NCI-H128 (cell line): ENCODE measurements around the gene ATCAY.
"Not testable (repeated sequence)": the region's sequence is repeated elsewhere in the genome, so short reads cannot be mapped to it uniquely, and the experiment has no call there.

ENCODE experiments used
- DNase-seq: peaks from one replicate; lab custom pipeline; 2025; ENCODE audit not compliant: unreplicated experiment; lab: John Stamatoyannopoulos, UW

ATCAY gene

GRCh38 chr19:3898426-3898825 lies 17.9 kb downstream of the ATCAY start:
- DNase-seq: no peak

GRCh38 chr19:3899531-3900294 lies 19.2 kb downstream of the ATCAY start:
- no peak for DNase-seq

DNA sequence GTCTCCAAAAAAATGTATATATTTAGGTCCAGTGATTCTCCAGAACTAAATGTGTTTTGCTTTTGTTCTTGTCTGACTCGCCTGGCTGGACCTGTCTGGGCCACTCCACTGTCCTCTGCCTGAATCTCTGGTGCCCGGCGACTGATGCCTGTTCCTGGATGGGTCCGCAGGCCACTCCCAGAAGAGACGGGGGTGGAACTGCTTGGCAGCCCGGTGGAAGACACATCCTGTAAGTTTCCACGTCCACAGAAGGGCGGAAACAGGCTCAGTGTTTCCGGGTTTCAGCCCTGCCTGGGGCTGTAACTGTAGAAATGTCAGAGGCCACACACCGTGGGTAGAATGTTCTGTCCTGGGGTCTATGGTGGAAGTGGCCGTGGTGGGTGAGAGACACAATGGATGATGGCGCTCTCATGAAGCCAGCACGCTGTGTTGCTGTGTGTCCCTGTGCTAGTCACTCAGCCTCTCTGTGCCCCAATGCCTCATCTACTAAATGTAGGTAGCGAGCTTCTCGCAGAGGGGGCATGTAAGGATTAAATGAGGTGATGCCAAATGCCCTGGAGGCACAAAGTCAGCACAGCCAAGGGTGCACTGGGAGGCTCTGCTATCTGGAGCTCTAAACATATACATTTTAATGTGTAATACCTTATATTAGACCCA lies 22.0 kb downstream of the ATCAY start:
- DNase-seq: no peak

DNA sequence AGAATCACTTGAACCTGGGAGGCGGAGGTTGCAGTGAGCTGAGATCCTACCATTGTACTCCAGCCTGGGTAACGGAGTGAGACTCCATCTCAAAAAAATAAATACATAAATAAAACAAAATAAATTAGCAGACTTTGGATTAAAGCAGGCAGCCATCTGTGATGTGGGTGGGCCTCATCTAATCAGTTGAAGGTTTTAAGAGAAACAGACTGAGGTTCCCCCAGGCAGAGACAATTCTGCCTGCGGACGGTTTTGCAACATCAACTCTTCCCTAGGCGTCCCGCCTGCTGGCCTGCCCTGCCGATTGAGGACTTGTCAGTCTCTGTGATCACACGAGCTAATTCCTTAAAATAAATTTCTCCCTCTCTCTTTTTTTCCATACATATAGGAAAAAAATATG lies 23.7 kb downstream of the ATCAY start:
- no peak for DNase-seq

DNA sequence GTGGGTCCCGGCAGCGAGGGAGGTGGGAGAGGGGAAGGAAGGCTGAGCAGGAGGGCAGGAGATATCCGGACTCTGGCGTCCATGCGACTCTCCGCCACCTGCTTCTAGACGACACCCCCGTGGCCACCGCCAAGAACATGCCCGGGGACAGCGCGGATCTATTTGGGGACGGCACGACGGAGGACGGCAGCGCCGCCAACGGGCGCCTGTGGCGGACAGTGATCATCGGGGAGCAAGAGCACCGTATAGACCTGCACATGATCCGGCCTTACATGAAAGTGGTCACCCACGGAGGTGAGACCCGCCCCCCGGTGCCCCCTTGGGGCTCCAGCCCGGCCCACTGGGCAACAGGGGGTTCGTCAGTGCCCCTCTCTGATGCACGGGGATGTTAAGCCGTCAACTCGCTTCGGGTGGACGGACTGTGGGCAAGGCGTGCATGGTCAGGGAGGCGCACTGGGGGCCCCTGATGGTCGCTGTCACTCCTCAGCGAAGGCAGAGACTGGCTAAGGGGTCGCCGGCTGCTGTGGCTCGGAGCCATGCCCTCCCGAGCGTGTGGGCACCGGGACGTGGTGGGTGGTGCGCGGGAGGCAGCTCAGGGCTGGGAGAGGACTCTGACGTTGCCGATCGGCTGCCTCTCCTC lies 27.3 kb downstream of the ATCAY start:
- no peak for DNase-seq

- no peak for DNase-seq
Observed at GRCh38 chr19:3908266-3909054, 28.0 kb downstream of the ATCAY start.

GRCh38 chr19:3910105-3910504 lies 29.6 kb downstream of the ATCAY start:
- DNase-seq: no peak

DNA sequence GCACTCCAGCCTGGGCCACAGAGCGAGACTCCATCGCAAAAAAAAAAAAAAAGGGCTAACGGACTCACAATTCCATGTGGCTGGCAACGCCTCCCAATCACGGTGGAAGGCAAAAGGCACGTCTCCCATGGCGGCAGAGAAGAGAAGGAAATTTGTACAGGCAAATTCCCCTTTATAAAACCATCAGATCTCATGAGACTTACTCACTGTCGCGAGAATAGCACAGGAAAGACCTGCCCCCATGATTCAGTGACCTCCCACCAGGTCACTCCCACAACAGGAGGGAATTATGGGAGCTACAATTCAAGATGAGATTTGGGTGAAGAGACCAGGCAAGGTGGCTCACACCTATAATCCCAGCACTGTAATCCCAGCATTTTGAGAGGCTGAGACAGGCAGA lies 33.7 kb downstream of the ATCAY start:
- no peak for DNase-seq

- DNase-seq: no peak
Observed at GRCh38 chr19:3916033-3916432, 35.5 kb downstream of the ATCAY start.

GRCh38 chr19:3919793-3920192 lies 39.3 kb downstream of the ATCAY start:
- no peak for DNase-seq

- no peak for DNase-seq
Observed at GRCh38 chr19:3923096-3923758, 42.7 kb downstream of the ATCAY start.

- DNase-seq: no peak
Observed at GRCh38 chr19:3923912-3924311, 43.4 kb downstream of the ATCAY start.

GRCh38 chr19:3931041-3931440 lies 50.6 kb downstream of the ATCAY start:
- no peak for DNase-seq

GRCh38 chr19:3932931-3933810 lies 52.7 kb downstream of the ATCAY start, which contains the start of gene NMRK2:
NMRK2 (plus strand) TSS chr19:3933069; CDS start chr19:3933672, 603 bp downstream.
- DNase-seq: no peak

GRCh38 chr19:3936506-3937442 lies 56.3 kb downstream of the ATCAY start:
- DNase-seq: no peak

DNA sequence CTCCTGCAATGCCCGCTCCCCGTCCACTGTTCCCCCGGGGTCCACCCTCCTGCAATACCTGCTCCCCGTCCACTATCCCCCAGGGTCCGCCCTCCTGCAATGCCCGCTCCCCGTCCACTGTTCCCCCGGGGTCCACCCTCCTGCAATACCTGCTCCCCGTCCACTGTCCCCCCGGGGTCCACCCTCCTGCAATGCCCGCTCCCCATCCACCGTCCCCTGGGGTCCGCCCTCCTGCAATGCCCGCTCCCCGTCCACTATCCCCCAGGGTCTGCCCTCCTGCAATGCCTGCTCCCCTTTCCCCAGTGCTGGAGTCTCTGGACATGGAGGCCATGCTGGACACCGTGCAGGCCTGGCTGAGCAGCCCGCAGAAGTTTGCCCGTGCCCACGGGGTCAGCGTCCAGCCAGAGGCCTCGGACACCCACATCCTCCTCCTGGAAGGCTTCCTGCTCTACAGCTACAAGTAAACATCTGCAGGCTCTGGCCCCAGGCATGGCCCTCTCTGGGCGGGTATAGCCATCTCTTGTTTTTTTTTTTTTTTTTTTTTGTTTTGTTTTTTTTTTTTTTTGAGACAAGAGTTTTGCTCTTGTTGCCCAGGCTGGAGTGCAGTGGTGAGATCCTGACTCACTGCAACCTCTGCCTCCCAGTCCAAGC lies 57.9 kb downstream of the ATCAY start:
- DNase-seq: not testable (repeated sequence)

- no peak for DNase-seq
Observed at GRCh38 chr19:3942790-3943409, 62.4 kb downstream of the ATCAY start.
